GM23338 (cell line): ENCODE data around the gene NFATC1. TPM values are rescaled to one million over a fixed set of nuclear protein-coding genes. Genes with fewer than 3 reads are reported as not detected.

Experiments used
- CREB1 ChIP-seq: fragments of 250-450 bp; sonication (Bioruptor Pico); IDR thresholded peaks from 2 replicates; pipeline ENCODE4 v1.5.0; 2020; ENCODE audit warnings: low read depth, mild to moderate bottlenecking, moderate library complexity
- ETS1 ChIP-seq: IDR thresholded peaks from 2 replicates; pipeline ENCODE4 v1.6.1; 2016; ENCODE audit warnings: antibody characterized with exemption
- EZH2 ChIP-seq: fragments of 200-600 bp; sonication (generic); IDR thresholded peaks from one replicate; pipeline ENCODE4 v1.8.0; 2017; ENCODE audit warnings: antibody characterized with exemption, mild to moderate bottlenecking, low read depth; ENCODE audit not compliant: unreplicated experiment
- EZH2phosphoT487 ChIP-seq: fragments of 200-600 bp; sonication (generic); IDR thresholded peaks from one replicate; pipeline ENCODE4 v1.8.1; 2018; ENCODE audit warnings: antibody characterized with exemption; ENCODE audit not compliant: unreplicated experiment
- JUNB ChIP-seq: IDR thresholded peaks from one replicate; pipeline ENCODE4 v1.6.1; 2016; ENCODE audit warnings: antibody characterized with exemption; ENCODE audit not compliant: unreplicated experiment
- NANOG ChIP-seq: IDR thresholded peaks from 2 replicates; pipeline ENCODE4 v1.6.1; 2016; ENCODE audit warnings: antibody characterized with exemption, borderline replicate concordance
- POLR2AphosphoS5 ChIP-seq: IDR thresholded peaks from 2 replicates; pipeline ENCODE4 v1.6.1; 2016; ENCODE audit warnings: antibody characterized with exemption, low read depth
- REST ChIP-seq: IDR thresholded peaks from one replicate; pipeline ENCODE4 v1.6.1; 2018; ENCODE audit warnings: antibody characterized with exemption; ENCODE audit not compliant: unreplicated experiment
- STAT1 ChIP-seq: IDR thresholded peaks from one replicate; pipeline ENCODE4 v1.6.1; 2016; ENCODE audit warnings: antibody characterized with exemption; ENCODE audit not compliant: unreplicated experiment
- ZNF114 ChIP-seq: fragments of 250-450 bp; sonication (Bioruptor Pico); IDR thresholded peaks from 2 replicates; pipeline ENCODE4 v1.5.0; 2020; ENCODE audit warnings: mild to moderate bottlenecking, moderate library complexity
- ZNF331 ChIP-seq: fragments of 250-450 bp; sonication (Bioruptor Pico); IDR thresholded peaks from 2 replicates; pipeline ENCODE4 v1.5.0; 2020; ENCODE audit warnings: low read depth, mild to moderate bottlenecking, moderate library complexity
- ZNF462 ChIP-seq: fragments of 250-450 bp; sonication (Bioruptor Pico); IDR thresholded peaks from 2 replicates; pipeline ENCODE4 v1.5.0; 2020; ENCODE audit warnings: mild to moderate bottlenecking, moderate library complexity
- polyA plus RNA-seq: library from polyadenylated mRNA; unstranded; fragments of >200 nt; fragmentation: Nextera tagmentation; extraction: Ambion mirVana; gene quantifications from 2 replicates; pipeline ENCODE4 v1.2.1, GENCODE V29; 2016
- total RNA-seq: library from RNA; depleted of rRNA; stranded (reverse); fragments of >200 nt; shearing (Covaris generic); gene quantifications from 2 replicates; pipeline ENCODE4 v1.2.3, GENCODE V29; 2014

Gene NFATC1
- total and polyA plus RNA-seq, 2 experiments from 2014 or later, result 3.9 to 6.4 TPM

GRCh38 chr18:79445221-79445620, 49.5 kb downstream of the NFATC1 start (continued):
- no peak for TF ChIP-seq ZNF462 (CRISPR knock-in tag)
- no peak for TF ChIP-seq EZH2
- no peak for TF ChIP-seq CREB1
- TF ChIP-seq ZNF331, result no peak
- TF ChIP-seq REST, result no peak
- no peak for TF ChIP-seq JUNB
- no peak for TF ChIP-seq POLR2AphosphoS5
- no peak for TF ChIP-seq NANOG
- no peak for TF ChIP-seq STAT1
- TF ChIP-seq EZH2phosphoT487, result no peak
- TF ChIP-seq ETS1, result no peak
- TF ChIP-seq ZNF114 (CRISPR knock-in tag), result no peak
